GM23338 (cell line): ENCODE measurements around the gene GLIS2. TPM values are rescaled to one million over a fixed set of nuclear protein-coding genes. Genes with fewer than 3 reads are reported as not detected.

Source experiments
- ATAC-seq: fragments of 200-7000 bp; cut with Tn5 transposase; 3 replicates; pipeline ENCODE4 v1.9.1; 2020
- DNase-seq: peaks from one replicate; pipeline ENCODE4 v3.0.0-alpha.2; 2015; ENCODE audit warnings: low spot score
- H2AFZ ChIP-seq: fragments of 200-600 bp; sonication (generic); 2 replicates; pipeline ENCODE4 v1.8.0; 2016; ENCODE audit warnings: antibody characterized with exemption, mild to moderate bottlenecking, moderate library complexity
- H3F3A ChIP-seq: fragments of 200-600 bp; sonication (generic); replicated peaks from 2 replicates; pipeline ENCODE4 v1.8.0; 2017; ENCODE audit warnings: antibody characterized with exemption, mixed run types, low read depth
- H3K27ac ChIP-seq: fragments of 200-600 bp; sonication (generic); 2 replicates; pipeline ENCODE4 v1.6.1; 2016; ENCODE audit warnings: low read depth
- H3K27me3 ChIP-seq: fragments of 200-600 bp; sonication (generic); 2 replicates; pipeline ENCODE4 v1.8.0; 2016; ENCODE audit warnings: mild to moderate bottlenecking, mixed run types, moderate library complexity; ENCODE audit not compliant: insufficient read depth
- H3K36me3 ChIP-seq: fragments of 200-600 bp; sonication (generic); 2 replicates; pipeline ENCODE4 v1.8.0; 2016; ENCODE audit warnings: mild to moderate bottlenecking; ENCODE audit not compliant: insufficient read depth
- H3K4me1 ChIP-seq: fragments of 200-600 bp; sonication (generic); 2 replicates; pipeline ENCODE4 v1.8.0; 2016; ENCODE audit warnings: mild to moderate bottlenecking, moderate library complexity; ENCODE audit not compliant: insufficient read depth
- H3K4me2 ChIP-seq: fragments of 200-600 bp; sonication (generic); 2 replicates; pipeline ENCODE4 v1.7.1; 2017; ENCODE audit warnings: mixed run types
- H3K4me3 ChIP-seq: fragments of 200-600 bp; sonication (generic); 2 replicates; pipeline ENCODE4 v1.6.1; 2016; ENCODE audit warnings: mixed run types
- H3K79me2 ChIP-seq: fragments of 200-600 bp; sonication (generic); replicated peaks from 2 replicates; pipeline ENCODE4 v1.8.0; 2017; ENCODE audit warnings: mild to moderate bottlenecking; ENCODE audit not compliant: insufficient read depth
- H3K9me2 ChIP-seq: fragments of 200-600 bp; sonication (generic); 2 replicates; pipeline ENCODE4 v1.8.0; 2017; ENCODE audit not compliant: insufficient read depth
- H4K20me1 ChIP-seq: fragments of 200-600 bp; sonication (generic); replicated peaks from 2 replicates; pipeline ENCODE4 v1.8.0; 2017; ENCODE audit warnings: mild to moderate bottlenecking; ENCODE audit not compliant: insufficient read depth
- H3K27ac Mint-ChIP-seq: 2 replicates; pipeline ENCODE4 v1.8.0; 2020; ENCODE audit warnings: inconsistent platforms, mild to moderate bottlenecking, moderate library complexity, mixed read lengths
- H3K27me3 Mint-ChIP-seq: 3 replicates; pipeline ENCODE4 v1.8.0; 2022; ENCODE audit warnings: low read depth, mild to moderate bottlenecking, moderate library complexity, mixed read lengths, inconsistent platforms; ENCODE audit not compliant: insufficient read depth, poor library complexity
- H3K36me3 Mint-ChIP-seq: 3 replicates; pipeline ENCODE4 v1.8.0; 2021; ENCODE audit warnings: low read depth, mild to moderate bottlenecking, inconsistent platforms, moderate library complexity, mixed read lengths
- H3K4me1 Mint-ChIP-seq: 3 replicates; pipeline ENCODE4 v1.8.0; 2020; ENCODE audit warnings: mild to moderate bottlenecking, inconsistent platforms, mixed read lengths
- H3K4me3 Mint-ChIP-seq: 3 replicates; pipeline ENCODE4 v1.8.0; 2021; ENCODE audit warnings: moderate library complexity, mild to moderate bottlenecking, inconsistent platforms, mixed read lengths
- H3K9me3 Mint-ChIP-seq: 3 replicates; pipeline ENCODE4 v1.8.0; 2020; ENCODE audit warnings: moderate library complexity, mild to moderate bottlenecking, inconsistent platforms, mixed read lengths
- CREB1 ChIP-seq: fragments of 250-450 bp; sonication (Bioruptor Pico); IDR thresholded peaks from 2 replicates; pipeline ENCODE4 v1.5.0; 2020; ENCODE audit warnings: low read depth, mild to moderate bottlenecking, moderate library complexity
- EZH2phosphoT487 ChIP-seq: fragments of 200-600 bp; sonication (generic); IDR thresholded peaks from one replicate; pipeline ENCODE4 v1.8.1; 2018; ENCODE audit warnings: antibody characterized with exemption; ENCODE audit not compliant: unreplicated experiment
- JUNB ChIP-seq: IDR thresholded peaks from one replicate; pipeline ENCODE4 v1.6.1; 2016; ENCODE audit warnings: antibody characterized with exemption; ENCODE audit not compliant: unreplicated experiment
- POLR2AphosphoS5 ChIP-seq: IDR thresholded peaks from 2 replicates; pipeline ENCODE4 v1.6.1; 2016; ENCODE audit warnings: antibody characterized with exemption, low read depth
- STAT1 ChIP-seq: IDR thresholded peaks from one replicate; pipeline ENCODE4 v1.6.1; 2016; ENCODE audit warnings: antibody characterized with exemption; ENCODE audit not compliant: unreplicated experiment
- ZNF114 ChIP-seq: fragments of 250-450 bp; sonication (Bioruptor Pico); IDR thresholded peaks from 2 replicates; pipeline ENCODE4 v1.5.0; 2020; ENCODE audit warnings: mild to moderate bottlenecking, moderate library complexity
- ZNF331 ChIP-seq: fragments of 250-450 bp; sonication (Bioruptor Pico); IDR thresholded peaks from 2 replicates; pipeline ENCODE4 v1.5.0; 2020; ENCODE audit warnings: low read depth, mild to moderate bottlenecking, moderate library complexity
- ZNF462 ChIP-seq: fragments of 250-450 bp; sonication (Bioruptor Pico); IDR thresholded peaks from 2 replicates; pipeline ENCODE4 v1.5.0; 2020; ENCODE audit warnings: mild to moderate bottlenecking, moderate library complexity
- polyA plus RNA-seq: library from polyadenylated mRNA; unstranded; fragments of >200 nt; fragmentation: Nextera tagmentation; extraction: Ambion mirVana; gene quantifications from 2 replicates; pipeline ENCODE4 v1.2.1, GENCODE V29; 2016
- total RNA-seq: library from RNA; depleted of rRNA; stranded (reverse); fragments of >200 nt; shearing (Covaris generic); gene quantifications from 2 replicates; pipeline ENCODE4 v1.2.3, GENCODE V29; 2014
- TF ChIP-seq, protein P1 (sequence below): IDR thresholded peaks from 2 replicates; pipeline ENCODE4 v1.6.1; 2016; ENCODE audit warnings: antibody characterized with exemption
- TF ChIP-seq, protein P2 (sequence below), 2 experiments: fragments of 200-600 bp in 1 of 2; sonication (generic) in 1 of 2; conservative IDR thresholded peaks; 2 replicates each; pipeline versions ENCODE4 v1.5.1 to v1.6.1; 2016 to 2017; ENCODE audit warnings: antibody characterized with exemption in 2 of 2, low read depth in 2 of 2, mild to moderate bottlenecking in 2 of 2, moderate library complexity in 1 of 2
- TF ChIP-seq, protein P3 (sequence below): IDR thresholded peaks from one replicate; pipeline ENCODE4 v1.6.1; 2018; ENCODE audit warnings: antibody characterized with exemption; ENCODE audit not compliant: unreplicated experiment

Gene GLIS2
- total and polyA plus RNA-seq, 2 experiments from 2014 or later = 8.2 to 10.2 TPM

DNA sequence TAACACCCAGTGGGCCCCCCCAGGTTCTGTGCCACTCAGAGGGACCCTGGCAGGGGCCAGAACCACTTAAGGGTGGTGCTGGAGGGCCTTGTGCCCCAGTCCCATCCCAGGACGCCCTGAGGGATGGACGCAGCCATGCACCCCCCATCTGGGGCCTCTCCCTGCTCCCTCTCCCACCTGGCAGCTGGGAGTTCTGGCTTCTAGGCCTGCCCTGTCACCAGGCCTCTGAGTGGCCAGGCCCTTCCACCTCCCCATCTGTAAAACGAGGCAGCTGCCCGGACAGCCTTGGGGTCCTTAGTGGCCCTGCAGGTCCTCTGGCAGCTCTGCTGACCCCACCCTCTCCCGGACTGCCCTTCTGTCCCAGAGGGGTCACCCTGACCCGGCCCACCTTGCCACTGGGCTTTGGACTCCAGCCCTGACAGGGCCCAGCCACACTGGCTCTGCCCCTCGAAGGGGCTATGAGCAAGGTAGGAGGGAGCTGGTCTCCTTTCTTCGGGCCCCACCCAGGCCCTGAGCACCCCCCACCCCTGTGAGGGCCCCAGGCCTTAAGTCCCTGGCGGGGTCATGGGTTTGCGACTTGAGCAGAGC, 22.9 kb downstream of the GLIS2 start:
- Histone ChIP-seq H3K36me3 (no peaks in the 10 kb centered on the region; the same call in 1 of the 2 replicates), H4K20me1 (peaks cover 24% of the 10 kb centered on the region), H3K4me2 (no peak overlapping the region), H3K4me3 (no peak overlapping the region), H2AFZ (no peak overlapping the region), H3K27ac (no peak overlapping the region), H3K9me2 (no peaks in the 10 kb centered on the region), H3F3A (peaks cover 26% of the 10 kb centered on the region; the same call in 1 of the 2 replicates), H3K27me3 (no peaks in the 10 kb centered on the region), H3K79me2 (peaks cover 20% of the 10 kb centered on the region), H3K4me1 (no peaks in the 10 kb centered on the region)
- ATAC-seq (no peak), DNase-seq (no peak)
- TF ChIP-seq ZNF114 (CRISPR knock-in tag) = no peak
- TF ChIP-seq EZH2phosphoT487 = no peak
- TF ChIP-seq, protein P1, sequence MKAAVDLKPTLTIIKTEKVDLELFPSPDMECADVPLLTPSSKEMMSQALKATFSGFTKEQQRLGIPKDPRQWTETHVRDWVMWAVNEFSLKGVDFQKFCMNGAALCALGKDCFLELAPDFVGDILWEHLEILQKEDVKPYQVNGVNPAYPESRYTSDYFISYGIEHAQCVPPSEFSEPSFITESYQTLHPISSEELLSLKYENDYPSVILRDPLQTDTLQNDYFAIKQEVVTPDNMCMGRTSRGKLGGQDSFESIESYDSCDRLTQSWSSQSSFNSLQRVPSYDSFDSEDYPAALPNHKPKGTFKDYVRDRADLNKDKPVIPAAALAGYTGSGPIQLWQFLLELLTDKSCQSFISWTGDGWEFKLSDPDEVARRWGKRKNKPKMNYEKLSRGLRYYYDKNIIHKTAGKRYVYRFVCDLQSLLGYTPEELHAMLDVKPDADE = no peak
- no peak for TF ChIP-seq JUNB
- TF ChIP-seq ZNF462 (CRISPR knock-in tag) = no peak
- TF ChIP-seq POLR2AphosphoS5 = no peak; the same call in 1 of the 2 replicates
- TF ChIP-seq CREB1 (CRISPR knock-in tag) = no peak
- no peak for TF ChIP-seq ZNF331 (CRISPR knock-in tag)
- TF ChIP-seq, protein P2, sequence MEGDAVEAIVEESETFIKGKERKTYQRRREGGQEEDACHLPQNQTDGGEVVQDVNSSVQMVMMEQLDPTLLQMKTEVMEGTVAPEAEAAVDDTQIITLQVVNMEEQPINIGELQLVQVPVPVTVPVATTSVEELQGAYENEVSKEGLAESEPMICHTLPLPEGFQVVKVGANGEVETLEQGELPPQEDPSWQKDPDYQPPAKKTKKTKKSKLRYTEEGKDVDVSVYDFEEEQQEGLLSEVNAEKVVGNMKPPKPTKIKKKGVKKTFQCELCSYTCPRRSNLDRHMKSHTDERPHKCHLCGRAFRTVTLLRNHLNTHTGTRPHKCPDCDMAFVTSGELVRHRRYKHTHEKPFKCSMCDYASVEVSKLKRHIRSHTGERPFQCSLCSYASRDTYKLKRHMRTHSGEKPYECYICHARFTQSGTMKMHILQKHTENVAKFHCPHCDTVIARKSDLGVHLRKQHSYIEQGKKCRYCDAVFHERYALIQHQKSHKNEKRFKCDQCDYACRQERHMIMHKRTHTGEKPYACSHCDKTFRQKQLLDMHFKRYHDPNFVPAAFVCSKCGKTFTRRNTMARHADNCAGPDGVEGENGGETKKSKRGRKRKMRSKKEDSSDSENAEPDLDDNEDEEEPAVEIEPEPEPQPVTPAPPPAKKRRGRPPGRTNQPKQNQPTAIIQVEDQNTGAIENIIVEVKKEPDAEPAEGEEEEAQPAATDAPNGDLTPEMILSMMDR (conservative IDR thresholded peaks at IDR 0.05; ENCODE audit: low read depth in 2 of 2) = no peak
- TF ChIP-seq, protein P3, sequence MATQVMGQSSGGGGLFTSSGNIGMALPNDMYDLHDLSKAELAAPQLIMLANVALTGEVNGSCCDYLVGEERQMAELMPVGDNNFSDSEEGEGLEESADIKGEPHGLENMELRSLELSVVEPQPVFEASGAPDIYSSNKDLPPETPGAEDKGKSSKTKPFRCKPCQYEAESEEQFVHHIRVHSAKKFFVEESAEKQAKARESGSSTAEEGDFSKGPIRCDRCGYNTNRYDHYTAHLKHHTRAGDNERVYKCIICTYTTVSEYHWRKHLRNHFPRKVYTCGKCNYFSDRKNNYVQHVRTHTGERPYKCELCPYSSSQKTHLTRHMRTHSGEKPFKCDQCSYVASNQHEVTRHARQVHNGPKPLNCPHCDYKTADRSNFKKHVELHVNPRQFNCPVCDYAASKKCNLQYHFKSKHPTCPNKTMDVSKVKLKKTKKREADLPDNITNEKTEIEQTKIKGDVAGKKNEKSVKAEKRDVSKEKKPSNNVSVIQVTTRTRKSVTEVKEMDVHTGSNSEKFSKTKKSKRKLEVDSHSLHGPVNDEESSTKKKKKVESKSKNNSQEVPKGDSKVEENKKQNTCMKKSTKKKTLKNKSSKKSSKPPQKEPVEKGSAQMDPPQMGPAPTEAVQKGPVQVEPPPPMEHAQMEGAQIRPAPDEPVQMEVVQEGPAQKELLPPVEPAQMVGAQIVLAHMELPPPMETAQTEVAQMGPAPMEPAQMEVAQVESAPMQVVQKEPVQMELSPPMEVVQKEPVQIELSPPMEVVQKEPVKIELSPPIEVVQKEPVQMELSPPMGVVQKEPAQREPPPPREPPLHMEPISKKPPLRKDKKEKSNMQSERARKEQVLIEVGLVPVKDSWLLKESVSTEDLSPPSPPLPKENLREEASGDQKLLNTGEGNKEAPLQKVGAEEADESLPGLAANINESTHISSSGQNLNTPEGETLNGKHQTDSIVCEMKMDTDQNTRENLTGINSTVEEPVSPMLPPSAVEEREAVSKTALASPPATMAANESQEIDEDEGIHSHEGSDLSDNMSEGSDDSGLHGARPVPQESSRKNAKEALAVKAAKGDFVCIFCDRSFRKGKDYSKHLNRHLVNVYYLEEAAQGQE = no peak
- no peak for TF ChIP-seq STAT1
- Mint-ChIP-seq H3K9me3 (peaks cover 5% of the 10 kb centered on the region), H3K4me3 (no peak overlapping the region), H3K36me3 (peaks cover 22% of the 10 kb centered on the region), H3K27me3 (peaks cover 25% of the 10 kb centered on the region), H3K4me1 (peaks cover 2% of the 10 kb centered on the region; the same call in 1 of the 3 replicates), H3K27ac (no peak overlapping the region)
